H1 (cell line): ENCODE measurements around the gene LILRB4.

Experiments used
- CREB1 ChIP-seq: IDR thresholded peaks from 2 replicates; pipeline ENCODE4 v1.6.1; 2012; ENCODE audit warnings: inconsistent platforms
- CTCF ChIP-seq, 3 experiments: IDR thresholded peaks; 1 replicate in 2 of 3; 2 replicates in 1 of 3; pipeline versions ENCODE4 v1.5.1 to v1.6.1; 2011; ENCODE audit warnings: low read length in 3 of 3, mild to moderate bottlenecking in 3 of 3, inconsistent platforms in 2 of 3, low read depth in 1 of 3, moderate library complexity in 1 of 3; ENCODE audit not compliant: insufficient read depth in 1 of 3; ENCODE audit errors: control extremely low read depth in 1 of 3
- EZH2 ChIP-seq: fragments of 200-600 bp; sonication (generic); IDR thresholded peaks from 2 replicates; pipeline ENCODE4 v1.7.1; 2012; ENCODE audit warnings: low read depth, mild to moderate bottlenecking, moderate library complexity, low read length, inconsistent platforms; ENCODE audit not compliant: severe bottlenecking
- FOSL1 ChIP-seq: IDR thresholded peaks from 2 replicates; pipeline ENCODE4 v1.6.1; 2011; ENCODE audit warnings: mild to moderate bottlenecking, low read depth, low read length, moderate library complexity; ENCODE audit not compliant: insufficient read depth
- MAFK ChIP-seq: IDR thresholded peaks from 2 replicates; pipeline ENCODE4 v1.6.1; 2012; ENCODE audit warnings: low read depth, mild to moderate bottlenecking, improper control_type of control experiment, low read length
- NRF1 ChIP-seq: IDR thresholded peaks from 2 replicates; pipeline ENCODE4 v1.6.1; 2011; ENCODE audit warnings: mild to moderate bottlenecking, low read depth, low read length, improper control_type of control experiment
- POLR2A ChIP-seq, 2 experiments: IDR thresholded peaks; 1 replicate in 1 of 2; 2 replicates in 1 of 2; pipeline ENCODE4 v1.6.1; 2011; ENCODE audit warnings: low read depth in 2 of 2, low read length in 2 of 2, mild to moderate bottlenecking in 2 of 2; ENCODE audit errors: control extremely low read depth in 1 of 2
- RAD21 ChIP-seq, 2 experiments: IDR thresholded peaks in 1 of 2; conservative IDR thresholded peaks in 1 of 2; 2 replicates each; pipeline ENCODE4 v1.6.1; 2011; ENCODE audit warnings: low read depth in 2 of 2, low read length in 2 of 2, improper control_type of control experiment in 1 of 2, inconsistent platforms in 1 of 2, mild to moderate bottlenecking in 1 of 2, moderate library complexity in 1 of 2
- SIN3A ChIP-seq, 2 experiments: IDR thresholded peaks in 1 of 2; conservative IDR thresholded peaks in 1 of 2; 2 replicates each; pipeline ENCODE4 v1.6.1; 2011 to 2012; ENCODE audit warnings: low read length in 2 of 2, improper control_type of control experiment in 1 of 2, low read depth in 1 of 2, mild to moderate bottlenecking in 1 of 2
- USF2 ChIP-seq: IDR thresholded peaks from 2 replicates; pipeline ENCODE4 v1.6.1; 2011; ENCODE audit warnings: low read length, improper control_type of control experiment

- TF ChIP-seq EZH2: no peak
- TF ChIP-seq USF2: no peak
- no peak for TF ChIP-seq RAD21 (IDR thresholded peaks at IDR 0.05 in 1 of 2, conservative IDR thresholded peaks at IDR 0.05 in 1 of 2; ENCODE audit: low read depth in 2 of 2, low read length in 2 of 2)
- TF ChIP-seq FOSL1: no peak
- TF ChIP-seq CTCF (IDR thresholded peaks at IDR 0.05; ENCODE audit: control extremely low read depth in 1 of 3, insufficient read depth in 1 of 3, low read depth in 1 of 3, low read length in 3 of 3): no peak
- TF ChIP-seq NRF1: no peak
- TF ChIP-seq MAFK: no peak
- TF ChIP-seq CREB1: no peak
- TF ChIP-seq POLR2A (IDR thresholded peaks at IDR 0.05; ENCODE audit: control extremely low read depth in 1 of 2, low read depth in 2 of 2, low read length in 2 of 2): no peak
- no peak for TF ChIP-seq SIN3A (conservative IDR thresholded peaks at IDR 0.05 in 1 of 2, IDR thresholded peaks at IDR 0.05 in 1 of 2; ENCODE audit: low read depth in 1 of 2, low read length in 2 of 2)
Observed at GRCh38 chr19:54660964-54661363, 1.8 kb upstream of the LILRB4 start.
